ENCODE data around the gene ENTPD7.

The ENTPD7 gene

DNA sequence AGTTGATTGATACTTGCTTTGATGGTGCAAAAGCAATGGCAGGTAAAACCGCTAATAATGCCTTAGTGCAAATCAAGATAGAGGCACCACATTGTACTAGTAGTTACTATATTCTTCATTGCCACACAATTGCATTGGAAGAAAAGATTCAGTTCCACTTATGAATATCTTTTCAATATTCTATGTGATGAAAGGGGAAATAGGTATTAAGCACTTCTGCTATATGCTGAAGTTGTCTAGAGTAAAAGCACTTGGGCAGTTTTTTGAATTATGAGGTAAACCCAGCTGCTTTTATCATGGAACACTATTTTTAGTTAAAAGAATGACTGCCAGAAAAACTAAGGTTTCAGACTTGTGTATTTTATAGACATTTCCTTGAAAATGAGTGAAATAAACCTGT is 15.5 kb downstream of the ENTPD7 start:
- no peak for DNase-seq (ENCODE audit: low spot score)
- no peak for TF ChIP-seq CTCF (IDR thresholded peaks at IDR 0.05; ENCODE audit: extremely low read depth, missing control alignments)

DNA sequence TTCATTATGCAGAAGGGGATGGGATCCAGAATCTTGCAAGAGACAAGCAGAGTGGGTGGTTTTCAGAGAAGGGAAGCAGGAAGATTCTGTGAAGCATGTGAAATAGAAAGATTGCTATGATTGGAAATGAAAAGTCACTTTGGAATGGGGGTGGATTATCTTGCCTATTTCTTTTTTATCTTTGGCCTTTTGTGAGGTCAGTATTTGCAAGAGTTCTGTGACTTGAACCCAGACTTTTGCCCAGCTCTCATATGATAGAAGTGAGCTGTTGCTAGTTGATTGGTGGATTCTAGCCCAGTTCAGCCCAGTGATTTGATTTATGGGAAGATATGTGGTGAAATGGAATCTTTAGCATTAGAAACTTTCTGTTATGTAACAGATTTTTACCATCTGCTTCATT is 17.1 kb downstream of the ENTPD7 start:
- TF ChIP-seq CTCF (IDR thresholded peaks at IDR 0.05; ENCODE audit: extremely low read depth, missing control alignments) = no peak
- no peak for DNase-seq (ENCODE audit: low spot score)

DNA sequence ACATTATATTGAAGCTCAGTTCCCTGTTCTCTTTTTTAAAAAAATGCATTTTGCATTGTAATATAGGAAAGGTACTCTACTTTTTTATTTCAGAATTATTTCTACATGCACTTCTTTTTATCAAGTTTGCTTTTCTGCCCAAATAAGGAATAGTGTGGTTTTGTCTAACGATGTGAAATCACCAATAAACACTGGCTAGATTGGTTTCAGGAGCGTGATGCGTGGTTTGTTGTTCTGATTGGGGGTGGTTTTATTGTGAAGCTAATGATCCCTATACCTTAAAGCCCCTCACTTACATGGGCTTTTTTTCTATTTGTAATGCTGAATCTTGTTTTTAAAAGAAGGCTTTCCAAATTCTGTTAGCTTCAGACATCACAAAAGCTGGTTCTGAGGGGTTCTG is 17.6 kb downstream of the ENTPD7 start:
- TF ChIP-seq CTCF (IDR thresholded peaks at IDR 0.05; ENCODE audit: extremely low read depth, missing control alignments) = no peak

GRCh38 chr10:99678921-99679320 is 19.6 kb downstream of the ENTPD7 start:
- no peak for TF ChIP-seq CTCF (IDR thresholded peaks at IDR 0.05; ENCODE audit: extremely low read depth, missing control alignments)
- DNase-seq (ENCODE audit: low spot score) = no peak

More for the DNA sequence above, 17.6 kb downstream of the ENTPD7 start:
- DNase-seq (ENCODE audit: low spot score) = no peak

- no peak for TF ChIP-seq CTCF (IDR thresholded peaks at IDR 0.05; ENCODE audit: extremely low read depth, missing control alignments)
- DNase-seq (ENCODE audit: low spot score) = no peak
Measured at GRCh38 chr10:99681553-99681952, 22.2 kb downstream of the ENTPD7 start.

DNA sequence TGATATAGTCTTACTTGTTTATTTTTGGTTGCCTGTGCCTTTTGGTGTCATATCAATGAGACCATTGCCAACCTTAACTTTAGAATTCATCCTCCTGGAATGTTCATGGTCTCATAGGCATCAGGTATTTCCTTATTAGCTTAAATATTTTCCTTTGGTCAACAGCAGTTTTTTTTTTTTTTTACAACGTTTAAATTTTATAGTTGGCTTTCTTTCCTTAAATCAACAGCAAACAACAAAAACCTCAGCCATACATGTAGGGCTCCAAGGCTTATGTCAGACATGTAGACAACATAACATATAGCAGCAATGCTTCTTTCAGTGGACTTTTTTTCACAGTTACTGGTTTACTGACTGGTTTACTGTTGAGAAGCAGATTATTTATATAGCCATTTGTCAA is 22.7 kb downstream of the ENTPD7 start:
- DNase-seq (ENCODE audit: low spot score) = no peak
- TF ChIP-seq CTCF (IDR thresholded peaks at IDR 0.05; ENCODE audit: extremely low read depth, missing control alignments) = no peak

DNA sequence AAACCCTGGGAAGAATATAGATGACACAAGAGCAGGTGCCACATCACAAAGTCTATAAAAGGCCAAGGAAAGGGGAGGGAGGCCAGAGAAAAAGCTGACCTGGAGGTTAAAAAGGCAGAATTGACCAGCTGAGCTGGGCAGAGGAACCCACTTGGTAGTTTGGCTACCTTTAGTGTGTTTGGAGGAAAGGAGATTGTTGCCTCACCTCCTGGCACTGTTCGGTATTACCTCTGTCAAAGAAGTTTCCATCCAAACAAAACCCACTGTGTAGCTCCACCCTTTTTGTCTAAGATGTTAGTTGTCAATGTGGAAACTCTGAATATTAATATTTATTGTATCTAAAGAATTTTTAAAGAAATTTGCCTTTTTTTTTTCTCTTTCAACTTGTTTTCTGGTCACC is 23.4 kb downstream of the ENTPD7 start:
- no peak for DNase-seq (ENCODE audit: low spot score)
- no peak for TF ChIP-seq CTCF (IDR thresholded peaks at IDR 0.05; ENCODE audit: extremely low read depth, missing control alignments)

Measured in GM20000 (cell line).